SK-N-SH (cell line): Measurements from ENCODE around the gene SDF2L1. TPM values are rescaled to one million over a fixed set of nuclear protein-coding genes. Genes with fewer than 3 reads are reported as not detected.

ENCODE experiments used
- CTCF ChIA-PET: fragments of 300-600, 350-600 bp; formaldehyde crosslinking; extraction: SDS; loops from one replicate; lab custom pipeline; 2021; lab: Yijun Ruan, JAX
- POLR2A ChIA-PET: fragments of 350-600 bp; sonication (Branson Sonifier 250); formaldehyde crosslinking; extraction: SDS; loops from one replicate; lab custom pipeline; 2020; ENCODE audit warnings: antibody characterized with exemption, inconsistent platforms; lab: Yijun Ruan, JAX
- DNase-seq: peaks from one replicate; pipeline ENCODE4 v3.0.0; 2012
- H2AFZ ChIP-seq: fragments of 200-600 bp; sonication (generic); 2 replicates; pipeline ENCODE4 v1.8.1; 2016; ENCODE audit warnings: antibody characterized with exemption, mild to moderate bottlenecking, low read depth
- H3F3A ChIP-seq: fragments of 200-600 bp; sonication (generic); replicated peaks from 2 replicates; pipeline ENCODE3; 2016; ENCODE audit warnings: antibody characterized with exemption, mild to moderate bottlenecking; ENCODE audit not compliant: insufficient read depth
- H3K27ac ChIP-seq, 2 experiments: fragments of 200-500 bp in 1 of 2; fragments of 200-600 bp in 1 of 2; sonication (Bioruptor generic) in 1 of 2; sonication (generic), shearing (Covaris generic) in 1 of 2; 2 replicates each; pipeline versions ENCODE4 v1.5.1 to v1.6.1; 2014 to 2016; ENCODE audit warnings: low read depth in 2 of 2, inconsistent platforms in 1 of 2, low read length in 1 of 2, mild to moderate bottlenecking in 1 of 2, mixed read lengths in 1 of 2
- H3K27me3 ChIP-seq: fragments of 200-600 bp; sonication (generic), shearing (Covaris generic); 2 replicates; pipeline ENCODE4 v1.6.1; 2016; ENCODE audit warnings: mixed run types; ENCODE audit not compliant: insufficient read depth
- H3K36me3 ChIP-seq, 2 experiments: fragments of 200-500 bp in 1 of 2; fragments of 200-600 bp in 1 of 2; sonication (Bioruptor generic) in 1 of 2; sonication (generic) in 1 of 2; replicated peaks in 1 of 2; 2 replicates each; pipeline versions ENCODE3 to v1.5.1; 2014 to 2016; ENCODE audit warnings: low read length in 1 of 2, mild to moderate bottlenecking in 1 of 2; ENCODE audit not compliant: insufficient read depth in 2 of 2, control insufficient read depth in 1 of 2
- H3K4me1 ChIP-seq, 2 experiments: fragments of 200-500 bp in 1 of 2; fragments of 200-600 bp in 1 of 2; sonication (Bioruptor generic) in 1 of 2; sonication (generic), shearing (Covaris generic) in 1 of 2; 2 replicates each; pipeline versions ENCODE4 v1.5.1 to v1.6.1; 2014 to 2016; ENCODE audit warnings: low read depth in 1 of 2, low read length in 1 of 2, mixed run types in 1 of 2; ENCODE audit not compliant: insufficient read depth in 2 of 2, control insufficient read depth in 1 of 2
- H3K4me2 ChIP-seq: fragments of 200-600 bp; sonication (generic), shearing (Covaris generic); 2 replicates; pipeline ENCODE4 v1.6.1; 2017; ENCODE audit warnings: mixed run types
- H3K4me3 ChIP-seq, 2 experiments: fragments of 200-500 bp in 1 of 2; fragments of 200-600 bp in 1 of 2; sonication (Bioruptor generic) in 1 of 2; sonication (generic), shearing (Covaris generic) in 1 of 2; 2 replicates each; pipeline versions ENCODE4 v1.5.1 to v1.8.1; 2014 to 2016; ENCODE audit warnings: low read depth in 2 of 2, inconsistent platforms in 1 of 2, low read length in 1 of 2, mild to moderate bottlenecking in 1 of 2, mixed read lengths in 1 of 2, moderate library complexity in 1 of 2
- H3K79me2 ChIP-seq: fragments of 200-600 bp; sonication (generic); 2 replicates; pipeline ENCODE4 v1.8.1; 2017; ENCODE audit warnings: mild to moderate bottlenecking; ENCODE audit not compliant: insufficient read depth
- H3K9ac ChIP-seq: fragments of 200-600 bp; sonication (generic); 2 replicates; pipeline ENCODE4 v1.6.1; 2017; ENCODE audit warnings: mixed run types
- H3K9me2 ChIP-seq: fragments of 200-600 bp; sonication (generic); 2 replicates; pipeline ENCODE4 v1.6.1; 2017; ENCODE audit warnings: mixed run types
- H3K9me3 ChIP-seq: fragments of 200-600 bp; sonication (generic); 2 replicates; pipeline ENCODE4 v1.6.1; 2017; ENCODE audit warnings: mixed run types, mild to moderate bottlenecking, moderate library complexity
- H4K20me1 ChIP-seq: fragments of 200-600 bp; sonication (generic); 2 replicates; pipeline ENCODE4 v1.6.1; 2017; ENCODE audit warnings: mild to moderate bottlenecking, mixed run types; ENCODE audit not compliant: insufficient read depth
- FOSL2 ChIP-seq: IDR thresholded peaks from 2 replicates; pipeline ENCODE4 v1.4.0; 2012; ENCODE audit warnings: low read depth, mild to moderate bottlenecking, moderate library complexity, borderline replicate concordance
- GATA2 ChIP-seq: sonication (generic); formaldehyde crosslinking; IDR thresholded peaks from 2 replicates; pipeline ENCODE4 v1.5.0; 2020; ENCODE audit warnings: mild to moderate bottlenecking, missing genetic modification reagents
- NRF1 ChIP-seq: IDR thresholded peaks from 2 replicates; pipeline ENCODE4 v1.6.1; 2012; ENCODE audit warnings: low read depth, mild to moderate bottlenecking, low read length
- RCOR1 ChIP-seq: fragments of 150-350 bp; IDR thresholded peaks from 2 replicates; pipeline ENCODE4 v1.6.1; 2017; ENCODE audit warnings: antibody characterized with exemption, low read length
- RFX5 ChIP-seq: IDR thresholded peaks from 2 replicates; pipeline ENCODE4 v1.6.1; 2012; ENCODE audit warnings: mild to moderate bottlenecking, improper control_type of control experiment, low read length
- SIN3A ChIP-seq: IDR thresholded peaks from 2 replicates; pipeline ENCODE4 v1.6.1; 2012; ENCODE audit warnings: low read depth, mild to moderate bottlenecking, low read length, moderate library complexity, borderline replicate concordance
- TEAD4 ChIP-seq: IDR thresholded peaks from 2 replicates; pipeline ENCODE4 v1.4.0; 2012; ENCODE audit warnings: mild to moderate bottlenecking, borderline replicate concordance; ENCODE audit not compliant: insufficient read depth
- WGBS: methylation state at CpG from one replicate; pipeline ENCODE4 v1.1.6; 2017; ENCODE audit warnings: low lambda C conversion rate; 5-methylcytosine and 5-hydroxymethylcytosine counted together
- polyA plus RNA-seq, 3 experiments: library from polyadenylated mRNA; depleted of rRNA; stranded (reverse); fragments of >200 nt; gene quantifications; 2 replicates each; pipeline ENCODE4 v1.2.3, GENCODE V29; 2012
- TF ChIP-seq, protein P1 (sequence below): IDR thresholded peaks from 2 replicates; pipeline ENCODE4 v1.4.0; 2012; ENCODE audit warnings: low read depth
- TF ChIP-seq, protein P2 (sequence below): fragments of 150-350 bp; IDR thresholded peaks from 2 replicates; pipeline ENCODE4 v1.6.1; 2017; ENCODE audit warnings: antibody characterized with exemption, low read length, low read depth, borderline replicate concordance
- TF ChIP-seq, protein P3 (sequence below): IDR thresholded peaks from 2 replicates; pipeline ENCODE4 v1.6.1; 2012; ENCODE audit warnings: mild to moderate bottlenecking, low read depth, low read length, moderate library complexity

The SDF2L1 gene
- polyA plus RNA-seq, 1 of the 3 experiments (the other 2 are of a cell fraction): 60.9 TPM

DNA sequence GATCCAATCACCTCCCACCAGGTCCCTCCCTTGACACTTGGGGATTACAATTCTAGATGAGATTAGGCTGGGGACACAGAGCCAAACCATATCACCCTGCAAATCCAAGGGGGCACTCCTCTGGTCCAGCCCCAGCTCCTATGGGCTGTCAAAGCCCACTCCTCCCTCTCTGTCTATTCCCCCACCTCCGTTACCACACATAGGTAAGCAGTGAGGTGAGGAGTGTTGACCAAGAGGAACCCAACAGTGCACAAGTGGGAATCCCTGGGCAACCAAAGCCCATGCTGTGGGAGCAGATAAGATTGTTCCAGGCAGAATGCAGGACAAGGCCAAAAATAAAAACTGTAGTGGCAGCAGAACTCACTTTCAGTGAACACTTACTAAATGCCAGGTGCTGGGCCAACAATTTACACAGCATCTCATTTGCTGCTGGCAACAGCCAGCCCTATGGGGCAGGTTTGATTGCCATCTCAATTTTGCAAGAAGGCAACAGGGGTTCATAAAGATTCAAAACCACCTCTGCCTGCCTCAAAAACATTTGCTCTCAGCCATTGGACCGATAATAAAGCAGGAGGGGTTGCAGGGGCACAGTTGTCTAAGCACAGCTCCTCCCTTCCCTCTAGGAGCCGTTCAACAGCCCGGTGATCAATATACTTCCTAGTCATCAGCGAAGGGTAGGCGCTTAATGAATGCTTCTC, 8.9 kb downstream of the SDF2L1 start:
- 35% methylated on average over 6 of the region's 6 CpGs for WGBS
- peaks cover 8 to 20% of the 10 kb centered on the region in 2 experiments; a peak in 2 of 4 replicates for H3K4me1 ChIP-seq
- H3K36me3 ChIP-seq: peaks cover 0 to 8% of the 10 kb centered on the region in 2 experiments
- peaks cover 2% of the 10 kb centered on the region for H3F3A ChIP-seq
- H3K4me2 ChIP-seq: peak overlapping the region; percentile 100
- H3K27ac ChIP-seq: peak overlapping the region; percentile 63 to 67
- H3K4me3 ChIP-seq: peak overlapping the region; percentile 71 to 95
- H3K9me2 ChIP-seq: no peaks in the 10 kb centered on the region
- no peaks in the 10 kb centered on the region for H3K9me3 ChIP-seq
- H3K9ac ChIP-seq: peak overlapping the region; percentile 83
- DNase-seq: no peak
- ChIA-PET POLR2A (interaction anchor here (1.5 kb wide), 2 partner anchors 9 to 15 kb away, joined by 6 read pairs; partner anchors contain the start of genes PPIL2 and SDF2L1), CTCF (interaction anchor here (0.9 to 3.8 kb wide), 2 partner anchors 8 to 22 kb away, joined by 4 to 23 read pairs; partner anchors contain the start of gene SDF2L1)
- H3K27me3 ChIP-seq: no peaks in the 10 kb centered on the region
- no peaks in the 10 kb centered on the region for H4K20me1 ChIP-seq
- H3K79me2 ChIP-seq: peaks cover 15% of the 10 kb centered on the region
- TF ChIP-seq, protein P1, sequence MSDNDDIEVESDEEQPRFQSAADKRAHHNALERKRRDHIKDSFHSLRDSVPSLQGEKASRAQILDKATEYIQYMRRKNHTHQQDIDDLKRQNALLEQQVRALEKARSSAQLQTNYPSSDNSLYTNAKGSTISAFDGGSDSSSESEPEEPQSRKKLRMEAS: no peak
- TF ChIP-seq FOSL2 (no peak), SIN3A (no peak), TEAD4 (no peak), NRF1 (no peak), GATA2 (CRISPR knock-in tag) (no peak), RCOR1 (no peak), RFX5 (no peak)
- TF ChIP-seq, protein P2, sequence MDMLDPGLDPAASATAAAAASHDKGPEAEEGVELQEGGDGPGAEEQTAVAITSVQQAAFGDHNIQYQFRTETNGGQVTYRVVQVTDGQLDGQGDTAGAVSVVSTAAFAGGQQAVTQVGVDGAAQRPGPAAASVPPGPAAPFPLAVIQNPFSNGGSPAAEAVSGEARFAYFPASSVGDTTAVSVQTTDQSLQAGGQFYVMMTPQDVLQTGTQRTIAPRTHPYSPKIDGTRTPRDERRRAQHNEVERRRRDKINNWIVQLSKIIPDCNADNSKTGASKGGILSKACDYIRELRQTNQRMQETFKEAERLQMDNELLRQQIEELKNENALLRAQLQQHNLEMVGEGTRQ: no peak
- TF ChIP-seq, protein P3, sequence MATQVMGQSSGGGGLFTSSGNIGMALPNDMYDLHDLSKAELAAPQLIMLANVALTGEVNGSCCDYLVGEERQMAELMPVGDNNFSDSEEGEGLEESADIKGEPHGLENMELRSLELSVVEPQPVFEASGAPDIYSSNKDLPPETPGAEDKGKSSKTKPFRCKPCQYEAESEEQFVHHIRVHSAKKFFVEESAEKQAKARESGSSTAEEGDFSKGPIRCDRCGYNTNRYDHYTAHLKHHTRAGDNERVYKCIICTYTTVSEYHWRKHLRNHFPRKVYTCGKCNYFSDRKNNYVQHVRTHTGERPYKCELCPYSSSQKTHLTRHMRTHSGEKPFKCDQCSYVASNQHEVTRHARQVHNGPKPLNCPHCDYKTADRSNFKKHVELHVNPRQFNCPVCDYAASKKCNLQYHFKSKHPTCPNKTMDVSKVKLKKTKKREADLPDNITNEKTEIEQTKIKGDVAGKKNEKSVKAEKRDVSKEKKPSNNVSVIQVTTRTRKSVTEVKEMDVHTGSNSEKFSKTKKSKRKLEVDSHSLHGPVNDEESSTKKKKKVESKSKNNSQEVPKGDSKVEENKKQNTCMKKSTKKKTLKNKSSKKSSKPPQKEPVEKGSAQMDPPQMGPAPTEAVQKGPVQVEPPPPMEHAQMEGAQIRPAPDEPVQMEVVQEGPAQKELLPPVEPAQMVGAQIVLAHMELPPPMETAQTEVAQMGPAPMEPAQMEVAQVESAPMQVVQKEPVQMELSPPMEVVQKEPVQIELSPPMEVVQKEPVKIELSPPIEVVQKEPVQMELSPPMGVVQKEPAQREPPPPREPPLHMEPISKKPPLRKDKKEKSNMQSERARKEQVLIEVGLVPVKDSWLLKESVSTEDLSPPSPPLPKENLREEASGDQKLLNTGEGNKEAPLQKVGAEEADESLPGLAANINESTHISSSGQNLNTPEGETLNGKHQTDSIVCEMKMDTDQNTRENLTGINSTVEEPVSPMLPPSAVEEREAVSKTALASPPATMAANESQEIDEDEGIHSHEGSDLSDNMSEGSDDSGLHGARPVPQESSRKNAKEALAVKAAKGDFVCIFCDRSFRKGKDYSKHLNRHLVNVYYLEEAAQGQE: no peak
- peak overlapping the region; percentile 98 for H2AFZ ChIP-seq
